Cardiac muscle cell (in vitro differentiated cells and primary cell): ENCODE measurements around the gene PROKR1. TPM values are rescaled to one million over a fixed set of nuclear protein-coding genes. Genes with fewer than 3 reads are reported as not detected.

ENCODE experiments used
- DNase-seq, 2 donors: peaks; one replicate each; pipeline versions ENCODE4 v3.0.0 to v3.0.0-alpha.2; 2010 to 2017; ENCODE audit warnings: low read depth in 1 of 2, low spot score in 1 of 2
- H3K27ac ChIP-seq: fragments of 200-600 bp; sonication (generic); 2 replicates; pipeline ENCODE4 v1.5.1; 2016
- H3K27me3 ChIP-seq: fragments of 200-600 bp; sonication (generic); 2 replicates; pipeline ENCODE4 v1.6.0; 2016; ENCODE audit warnings: control low read depth
- H3K36me3 ChIP-seq: fragments of 200-600 bp; sonication (generic); 2 replicates; pipeline ENCODE4 v1.5.1; 2016; ENCODE audit warnings: control low read depth
- H3K4me1 ChIP-seq: fragments of 200-600 bp; sonication (generic); 2 replicates; pipeline ENCODE4 v1.8.1; 2017; ENCODE audit warnings: low read depth, mild to moderate bottlenecking, mixed run types
- H3K4me3 ChIP-seq: fragments of 200-600 bp; sonication (generic); 2 replicates; pipeline ENCODE4 v1.5.1; 2016; ENCODE audit warnings: mild to moderate bottlenecking
- H3K9me3 ChIP-seq: fragments of 200-600 bp; sonication (generic); 2 replicates; pipeline ENCODE4 v1.5.1; 2017; ENCODE audit warnings: low read depth, mild to moderate bottlenecking, control low read depth
- CTCF ChIP-seq: IDR thresholded peaks from 2 replicates; pipeline ENCODE4 v1.5.1; 2012; ENCODE audit warnings: low read depth, mild to moderate bottlenecking, low read length
- polyA plus RNA-seq: library from polyadenylated mRNA; unstranded; fragments of >200 nt; fragmentation: Nextera tagmentation; extraction: Ambion mirVana; gene quantifications from 2 replicates; pipeline ENCODE4 v1.2.1, GENCODE V29; 2016
- total RNA-seq: library from RNA; depleted of rRNA; stranded (reverse); fragments of >200 nt; gene quantifications from 2 replicates; pipeline ENCODE4 v1.2.3, GENCODE V29; 2016

The PROKR1 gene
- total and polyA plus RNA-seq, 2 experiments from 2014 or later, result 0.06 TPM; not detected in 1

- no peak for TF ChIP-seq CTCF
These were observed 10.2 kb downstream of the PROKR1 start for GRCh38 chr2:68653538-68653982.

DNA sequence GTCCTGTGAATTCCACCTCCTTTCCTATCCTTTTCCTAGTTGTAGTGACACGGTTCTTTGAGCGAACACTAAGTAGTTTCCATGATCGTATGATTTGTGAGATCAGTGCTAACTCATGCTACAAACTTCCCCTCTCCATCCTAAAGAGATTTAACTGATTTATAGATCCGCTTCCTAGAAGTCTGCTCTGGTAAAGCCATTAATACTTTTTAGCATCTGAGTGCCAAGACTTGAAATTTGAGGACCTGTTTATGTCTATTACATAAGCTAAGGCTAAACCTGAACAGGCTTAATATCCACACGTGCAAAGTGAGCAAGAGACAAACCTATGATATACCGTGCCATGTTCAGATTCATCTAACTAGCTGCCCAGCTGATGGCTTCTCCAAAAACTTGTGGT, 14.9 kb downstream of the PROKR1 start:
- no peak overlapping the region for H3K4me3 ChIP-seq
- no peaks in the 10 kb centered on the region for H3K36me3 ChIP-seq
- no peaks in the 10 kb centered on the region for H3K4me1 ChIP-seq
- no peaks in the 10 kb centered on the region for H3K27me3 ChIP-seq
- DNase-seq, result no peak
- no peak for TF ChIP-seq CTCF
- no peaks in the 10 kb centered on the region for H3K9me3 ChIP-seq
- H3K27ac ChIP-seq, result no peak overlapping the region

More at GRCh38 chr2:68653538-68653982, 10.2 kb downstream of the PROKR1 start:
- DNase-seq, result peak in 1 of 2 donors; percentile 95
- Histone ChIP-seq H3K4me3 (no peak overlapping the region), H3K9me3 (no peaks in the 10 kb centered on the region), H3K27me3 (no peaks in the 10 kb centered on the region), H3K27ac (no peak overlapping the region), H3K36me3 (no peaks in the 10 kb centered on the region), H3K4me1 (no peaks in the 10 kb centered on the region)

DNA sequence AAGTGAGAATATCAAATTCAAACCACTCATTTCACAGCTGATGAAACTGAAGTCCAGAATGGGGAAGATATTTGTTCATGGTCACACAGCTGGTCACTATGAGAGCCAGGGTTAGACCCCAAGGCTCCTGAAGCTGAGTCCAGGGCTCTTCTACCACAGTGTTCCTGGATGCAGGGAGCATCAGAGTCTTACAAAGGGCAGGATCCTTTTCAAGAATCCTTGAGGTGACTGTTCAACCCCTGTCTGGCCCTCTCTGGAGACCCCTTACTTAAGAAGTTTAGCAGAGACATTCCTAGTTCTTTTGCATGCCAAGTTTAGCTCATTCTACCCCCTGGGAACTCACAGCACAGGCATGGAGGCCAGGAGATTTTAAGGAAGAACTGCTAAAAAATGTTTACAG, 15.7 kb downstream of the PROKR1 start:
- Histone ChIP-seq H3K27me3 (no peaks in the 10 kb centered on the region), H3K36me3 (no peaks in the 10 kb centered on the region), H3K27ac (no peak overlapping the region), H3K4me1 (no peaks in the 10 kb centered on the region), H3K4me3 (no peak overlapping the region), H3K9me3 (no peaks in the 10 kb centered on the region)
- DNase-seq, result no peak
- TF ChIP-seq CTCF, result no peak

- Histone ChIP-seq H3K27ac (no peak overlapping the region), H3K4me3 (no peak overlapping the region), H3K4me1 (no peaks in the 10 kb centered on the region), H3K27me3 (no peaks in the 10 kb centered on the region), H3K36me3 (no peaks in the 10 kb centered on the region), H3K9me3 (no peaks in the 10 kb centered on the region)
- no peak for DNase-seq
- TF ChIP-seq CTCF, result no peak
These were observed 17.3 kb downstream of the PROKR1 start for GRCh38 chr2:68660658-68661057.

- Histone ChIP-seq H3K4me3 (no peak overlapping the region), H3K27me3 (no peaks in the 10 kb centered on the region), H3K27ac (no peak overlapping the region), H3K9me3 (no peaks in the 10 kb centered on the region), H3K4me1 (no peaks in the 10 kb centered on the region), H3K36me3 (no peaks in the 10 kb centered on the region)
- no peak for DNase-seq
- TF ChIP-seq CTCF, result no peak
These were observed 19.1 kb downstream of the PROKR1 start for GRCh38 chr2:68662466-68662865.
